B cell (primary cell): Measurements from ENCODE around the gene HSD17B14. TPM values are rescaled to one million over a fixed set of nuclear protein-coding genes. Genes with fewer than 3 reads are reported as not detected.

Experiments
- ATAC-seq: fragments of 200-7000 bp; cut with Tn5 transposase; one replicate; pipeline ENCODE4 v1.10.0; 2021; ENCODE audit warnings: low read depth, mild to moderate bottlenecking, moderate number of reproducible peaks, moderate library complexity
- CTCF ChIA-PET: fragments of 350-600 bp; sonication (Branson Sonifier 250); formaldehyde crosslinking; loops from one replicate; lab custom pipeline; 2021; ENCODE audit warnings: antibody characterized with exemption, inconsistent platforms; lab: Charles Lee
- POLR2A ChIA-PET: fragments of 350-600 bp; sonication (Branson Sonifier 250); formaldehyde crosslinking; loops from one replicate; lab custom pipeline; 2021; ENCODE audit warnings: antibody characterized with exemption; lab: Charles Lee
- DNase-seq: peaks from one replicate; pipeline ENCODE4 v3.0.0; 2013
- H2AFZ ChIP-seq: 2 replicates; pipeline ENCODE4 v1.6.1; 2012; ENCODE audit warnings: mild to moderate bottlenecking, low read depth, low read length; ENCODE audit not compliant: insufficient read depth, poor library complexity, severe bottlenecking
- H3K27ac ChIP-seq, 2 donors: 1 replicate in 1 of 2; 2 replicates in 1 of 2; pipeline ENCODE4 v1.5.1; 2012 to 2013; ENCODE audit warnings: low read length in 2 of 2, mild to moderate bottlenecking in 2 of 2, moderate library complexity in 1 of 2
- H3K27me3 ChIP-seq, 4 experiments: fragments of 200-600 bp in 1 of 4; sonication (generic) in 1 of 4; replicated peaks in 1 of 4; 1 replicate in 2 of 4; 2 replicates in 2 of 4; pipeline versions ENCODE4 v1.6.1 to v1.7.0; 2013 to 2016; ENCODE audit warnings: low read length in 3 of 4, mild to moderate bottlenecking in 2 of 4, mixed read lengths in 1 of 4, moderate library complexity in 1 of 4; ENCODE audit not compliant: insufficient read depth in 4 of 4, control insufficient read depth in 3 of 4; ENCODE audit errors: control extremely low read depth in 1 of 4
- H3K36me3 ChIP-seq, 2 experiments: replicated peaks in 1 of 2; 1 replicate in 1 of 2; 2 replicates in 1 of 2; pipeline versions ENCODE4 v1.6.1 to v1.7.1; 2013; ENCODE audit warnings: low read length in 1 of 2; ENCODE audit not compliant: insufficient read depth in 2 of 2, control insufficient read depth in 1 of 2; ENCODE audit errors: control extremely low read depth in 1 of 2, extremely low read depth in 1 of 2
- H3K4me1 ChIP-seq, 2 donors: fragments of 200-600 bp in 1 of 2; sonication (generic) in 1 of 2; 1 replicate in 1 of 2; 2 replicates in 1 of 2; pipeline versions ENCODE4 v1.5.1 to v1.6.1; 2013 to 2017; ENCODE audit warnings: low read length in 2 of 2; ENCODE audit not compliant: control insufficient read depth in 2 of 2, insufficient read depth in 2 of 2
- H3K4me2 ChIP-seq: replicated peaks from 2 replicates; pipeline ENCODE3; 2012; ENCODE audit warnings: mild to moderate bottlenecking, low read depth, low read length; ENCODE audit not compliant: poor library complexity, severe bottlenecking
- H3K4me3 ChIP-seq, 5 experiments: fragments of 200-600 bp in 1 of 5; sonication (generic) in 1 of 5; 1 replicate in 3 of 5; 2 replicates in 2 of 5; pipeline versions ENCODE4 v1.5.1 to v1.7.0; 2011 to 2016; ENCODE audit warnings: low read length in 4 of 5, mild to moderate bottlenecking in 4 of 5, low read depth in 2 of 5, control low read depth in 1 of 5, moderate library complexity in 1 of 5; ENCODE audit not compliant: insufficient read depth in 1 of 5; ENCODE audit errors: control extremely low read depth in 1 of 5, extremely low read depth in 1 of 5
- H3K79me2 ChIP-seq: fragments of 200-600 bp; sonication (generic); one replicate; pipeline ENCODE4 v1.6.0; 2016; ENCODE audit warnings: low read length; ENCODE audit not compliant: control insufficient read depth, insufficient read depth
- H3K9ac ChIP-seq: fragments of 200-600 bp; sonication (generic); 2 replicates; pipeline ENCODE4 v1.6.1; 2017; ENCODE audit warnings: mild to moderate bottlenecking, low read length, moderate library complexity
- H3K9me3 ChIP-seq, 3 donors: one replicate each; pipeline versions ENCODE4 v1.6.1 to v1.7.1; 2013; ENCODE audit warnings: low read length in 2 of 3; ENCODE audit not compliant: control insufficient read depth in 2 of 3, insufficient read depth in 1 of 3; ENCODE audit errors: control extremely low read depth in 1 of 3
- H4K20me1 ChIP-seq: 2 replicates; pipeline ENCODE4 v1.6.0; 2012; ENCODE audit warnings: mild to moderate bottlenecking, low read length; ENCODE audit not compliant: insufficient read depth, control insufficient read depth, poor library complexity, severe bottlenecking
- H3K27ac Mint-ChIP-seq: one replicate; pipeline ENCODE4 v1.8.0; 2021; ENCODE audit warnings: mixed read lengths
- H3K27me3 Mint-ChIP-seq: one replicate; pipeline ENCODE4 v1.8.0; 2021; ENCODE audit warnings: mixed read lengths
- H3K4me1 Mint-ChIP-seq: one replicate; pipeline ENCODE4 v1.8.0; 2021; ENCODE audit warnings: mixed read lengths
- H3K4me3 Mint-ChIP-seq: one replicate; pipeline ENCODE4 v1.8.0; 2021; ENCODE audit warnings: mixed read lengths
- H3K9me3 Mint-ChIP-seq: one replicate; pipeline ENCODE4 v1.8.0; 2022; ENCODE audit warnings: mixed read lengths; ENCODE audit not compliant: insufficient read depth
- EZH2 ChIP-seq: IDR thresholded peaks from 2 replicates; pipeline ENCODE4 v1.6.1; 2012; ENCODE audit warnings: borderline replicate concordance, low read depth, mild to moderate bottlenecking, moderate library complexity, low read length; ENCODE audit not compliant: insufficient read depth, poor library complexity, severe bottlenecking
- WGBS: methylation state at CpG from one replicate; pipeline ENCODE4 v1.1.5; 2013; ENCODE audit warnings: missing lambda C conversion rate; ENCODE audit not compliant: insufficient coverage; 5-methylcytosine and 5-hydroxymethylcytosine counted together
- intact Hi-C: fragments of 100-400 bp; cut with micrococcal nuclease; formaldehyde crosslinking; loops from one replicate; pipeline ENCODE4 v1.10.0; 2022
- polyA plus RNA-seq: library from polyadenylated mRNA; depleted of rRNA; stranded (reverse); fragments of >200 nt; gene quantifications from 2 replicates; pipeline ENCODE4 v1.2.3, GENCODE V29; 2012
- total RNA-seq, 2 donors: library from RNA; stranded (reverse); fragments of 120-200 nt in 1 of 2; gene quantifications; 1 replicate in 1 of 2; 2 replicates in 1 of 2; pipeline versions ENCODE4 v1.2.3 to v1.2.4, GENCODE V29; 2013 to 2022
- TF ChIP-seq, protein P1 (sequence below): fragments of 200-600 bp; IDR thresholded peaks from one replicate; pipeline ENCODE4 v1.8.0; 2022; ENCODE audit warnings: antibody characterized with exemption, mild to moderate bottlenecking

Gene HSD17B14
- total and polyA plus RNA-seq, 2 donors (not counting 1 experiment from before 2014, with no cell fraction given), result 2.5 to 2.9 TPM

DNA sequence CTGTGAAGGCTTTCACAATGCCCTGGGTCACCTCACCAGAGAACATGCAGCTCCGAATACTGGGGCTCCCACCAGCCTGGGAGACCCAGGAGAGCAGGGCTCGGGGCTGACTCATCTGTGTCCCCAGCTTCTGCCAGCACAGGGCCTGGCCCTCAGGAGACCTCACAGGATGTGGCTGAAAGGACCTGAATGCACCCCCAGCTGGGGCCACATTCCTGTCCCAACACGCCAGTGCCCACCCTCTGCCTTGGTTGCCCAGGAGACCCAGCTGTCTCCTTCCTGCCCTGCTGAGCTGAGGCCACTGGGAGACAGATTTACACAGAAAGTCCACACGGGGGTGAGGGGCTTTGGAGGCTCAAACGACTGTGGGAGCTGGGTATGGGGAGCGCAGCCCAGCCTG is 37.4 kb downstream of the HSD17B14 start:
- TF ChIP-seq, protein P1, sequence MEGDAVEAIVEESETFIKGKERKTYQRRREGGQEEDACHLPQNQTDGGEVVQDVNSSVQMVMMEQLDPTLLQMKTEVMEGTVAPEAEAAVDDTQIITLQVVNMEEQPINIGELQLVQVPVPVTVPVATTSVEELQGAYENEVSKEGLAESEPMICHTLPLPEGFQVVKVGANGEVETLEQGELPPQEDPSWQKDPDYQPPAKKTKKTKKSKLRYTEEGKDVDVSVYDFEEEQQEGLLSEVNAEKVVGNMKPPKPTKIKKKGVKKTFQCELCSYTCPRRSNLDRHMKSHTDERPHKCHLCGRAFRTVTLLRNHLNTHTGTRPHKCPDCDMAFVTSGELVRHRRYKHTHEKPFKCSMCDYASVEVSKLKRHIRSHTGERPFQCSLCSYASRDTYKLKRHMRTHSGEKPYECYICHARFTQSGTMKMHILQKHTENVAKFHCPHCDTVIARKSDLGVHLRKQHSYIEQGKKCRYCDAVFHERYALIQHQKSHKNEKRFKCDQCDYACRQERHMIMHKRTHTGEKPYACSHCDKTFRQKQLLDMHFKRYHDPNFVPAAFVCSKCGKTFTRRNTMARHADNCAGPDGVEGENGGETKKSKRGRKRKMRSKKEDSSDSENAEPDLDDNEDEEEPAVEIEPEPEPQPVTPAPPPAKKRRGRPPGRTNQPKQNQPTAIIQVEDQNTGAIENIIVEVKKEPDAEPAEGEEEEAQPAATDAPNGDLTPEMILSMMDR, result no peak
- TF ChIP-seq EZH2, result no peak
- peaks cover 11% of the 10 kb centered on the region for H3K4me1 Mint-ChIP-seq
- Histone ChIP-seq H3K4me3 (no peak overlapping the region), H3K27ac (no peak overlapping the region), H2AFZ (no peak overlapping the region), H3K9ac (no peak overlapping the region), H3K4me1 (peaks cover 3 to 10% of the 10 kb centered on the region in 2 donors), H3K9me3 (no peaks in the 10 kb centered on the region), H4K20me1 (no peaks in the 10 kb centered on the region), H3K27me3 (no peaks in the 10 kb centered on the region), H3K79me2 (no peaks in the 10 kb centered on the region), H3K4me2 (no peak overlapping the region), H3K36me3 (no peaks in the 10 kb centered on the region)
- no peaks in the 10 kb centered on the region for H3K27me3 Mint-ChIP-seq
- no peak overlapping the region for H3K27ac Mint-ChIP-seq
- CTCF ChIA-PET, result interaction anchor here (0.5 to 17.5 kb wide), 6 partner anchors 11 to 172 kb away, joined by 3 to 553 read pairs (median 4); partner anchors contain the start of genes BCAT2 and HSD17B14
- 28% methylated on average over 6 of the region's 6 CpGs for WGBS
- no peaks in the 10 kb centered on the region for H3K9me3 Mint-ChIP-seq
- intact Hi-C loops, result loop anchor here (5.0 kb wide), 1 partner anchor 162 kb away; the partner anchor contains the start of gene DBP
- POLR2A ChIA-PET, result interaction anchor here (0.6 kb wide), 2 partner anchors 10 to 12 kb away, joined by 3 to 6 read pairs; partner anchors contain the start of gene BCAT2
- no peak for ATAC-seq
- no peak for DNase-seq
- no peak overlapping the region for H3K4me3 Mint-ChIP-seq

DNA sequence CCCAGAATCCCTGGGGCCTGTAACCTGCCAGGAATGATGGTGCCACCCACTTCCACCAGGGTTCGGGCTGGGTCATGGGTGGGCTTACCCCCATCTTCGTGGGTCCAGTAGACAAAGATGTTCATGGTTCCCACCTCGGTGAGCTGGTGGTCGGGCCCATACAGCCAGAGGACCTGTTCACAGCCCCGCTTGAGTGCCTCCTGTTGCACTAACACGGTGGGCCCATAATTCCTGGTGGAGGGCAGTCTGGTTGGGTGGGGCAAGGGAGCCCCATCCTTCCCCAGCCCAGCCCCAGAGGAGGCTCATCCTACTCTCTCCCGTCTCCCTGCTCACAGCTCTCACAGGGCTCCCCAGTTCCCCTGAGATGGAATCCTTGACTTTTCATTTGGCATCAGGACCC is 39.2 kb downstream of the HSD17B14 start:
- WGBS, result 95% methylated on average over 5 of the region's 7 CpGs
- H3K27me3 ChIP-seq, result no peaks in the 10 kb centered on the region
- no peak for ATAC-seq
- no peaks in the 10 kb centered on the region for H4K20me1 ChIP-seq
- no peaks in the 10 kb centered on the region for H3K79me2 ChIP-seq
- H3K9me3 Mint-ChIP-seq, result no peaks in the 10 kb centered on the region
- no peak overlapping the region for H3K4me3 ChIP-seq
- H3K27ac ChIP-seq, result no peak overlapping the region
- H3K36me3 ChIP-seq, result no peaks in the 10 kb centered on the region
- POLR2A ChIA-PET, result interaction anchor here (0.6 kb wide), 1 partner anchor 176 kb away, joined by 3 read pairs; no protein-coding TSS in a partner anchor
- no peak overlapping the region for H3K4me2 ChIP-seq
- TF ChIP-seq, protein P1, result no peak
- no peak for TF ChIP-seq EZH2
- H2AFZ ChIP-seq, result no peak overlapping the region
- intact Hi-C loops, result loop anchor here (5.0 kb wide), 1 partner anchor 160 kb away; the partner anchor contains the start of gene DBP
- H3K4me3 Mint-ChIP-seq, result no peak overlapping the region
- CTCF ChIA-PET, result interaction anchor here (2.9 to 17.5 kb wide), 4 partner anchors 9 to 175 kb away, joined by 13 to 553 read pairs (median 78); partner anchors contain the start of genes BCAT2 and HSD17B14
- H3K27ac Mint-ChIP-seq, result no peak overlapping the region
- H3K27me3 Mint-ChIP-seq, result no peaks in the 10 kb centered on the region
- H3K4me1 ChIP-seq, result peaks cover 3 to 10% of the 10 kb centered on the region in 2 donors
- H3K9ac ChIP-seq, result no peak overlapping the region
- DNase-seq, result no peak
- H3K4me1 Mint-ChIP-seq, result peaks cover 11% of the 10 kb centered on the region
- no peaks in the 10 kb centered on the region for H3K9me3 ChIP-seq
